NCI-H2081 (cell line): Measurements from ENCODE around the gene SPACA1.
"Not testable (repeated sequence)": the region's sequence is repeated elsewhere in the genome, so short reads cannot be mapped to it uniquely, and the experiment has no call there.

ENCODE experiments used
- DNase-seq, 2 experiments: peaks; one replicate each; lab custom pipeline; 2025; lab: John Stamatoyannopoulos, UW

The SPACA1 gene, protein sequence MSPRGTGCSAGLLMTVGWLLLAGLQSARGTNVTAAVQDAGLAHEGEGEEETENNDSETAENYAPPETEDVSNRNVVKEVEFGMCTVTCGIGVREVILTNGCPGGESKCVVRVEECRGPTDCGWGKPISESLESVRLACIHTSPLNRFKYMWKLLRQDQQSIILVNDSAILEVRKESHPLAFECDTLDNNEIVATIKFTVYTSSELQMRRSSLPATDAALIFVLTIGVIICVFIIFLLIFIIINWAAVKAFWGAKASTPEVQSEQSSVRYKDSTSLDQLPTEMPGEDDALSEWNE

GRCh38 chr6:88047510-88048150, at the start of gene SPACA1:
Gene SPACA1 (plus strand): TSS chr6:88047841. CDS start chr6:88047906, 65 bp downstream.
- no peak for DNase-seq

DNA sequence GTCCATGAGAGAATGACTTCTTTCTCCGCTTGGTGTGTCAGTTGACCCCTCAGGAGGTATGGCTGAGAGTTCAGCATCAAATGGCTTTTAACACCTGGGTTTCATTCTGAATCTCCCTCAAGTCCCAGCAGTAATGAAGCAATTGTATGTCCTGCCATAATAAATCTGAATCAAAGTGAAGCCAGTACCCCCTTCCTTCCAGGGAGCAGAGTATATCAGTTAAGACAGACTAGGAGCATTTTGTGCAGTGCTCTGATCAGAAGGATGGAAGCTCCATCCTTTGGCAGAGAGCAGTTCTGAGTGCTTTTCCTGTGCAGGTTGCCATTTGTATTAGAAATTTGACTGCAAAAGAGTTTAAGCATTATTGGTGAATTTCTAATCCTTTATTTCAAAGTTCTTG, 46.9 kb upstream of the SPACA1 start:
- no peak for DNase-seq

DNA sequence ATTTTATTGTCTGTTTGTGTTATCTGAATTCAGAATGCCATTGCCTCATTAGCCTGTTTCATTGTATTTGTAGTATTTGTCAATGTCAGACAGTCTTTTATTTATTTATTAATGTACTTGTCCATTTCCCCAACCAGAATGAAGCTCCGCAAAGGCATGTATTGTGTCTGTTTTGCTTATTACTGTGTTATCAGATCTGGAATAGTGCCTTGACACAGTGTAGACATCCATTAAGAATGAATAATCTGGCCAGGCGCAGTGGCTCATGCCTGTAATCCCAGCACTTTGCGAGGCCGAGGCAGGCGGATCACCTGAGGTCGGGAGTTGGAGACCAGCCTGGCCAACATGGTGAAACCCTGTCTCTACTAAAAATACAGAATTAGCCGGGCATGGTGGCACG, 46.4 kb upstream of the SPACA1 start:
- DNase-seq = not testable (repeated sequence)

- DNase-seq = no peak
These were observed 42.9 kb upstream of the SPACA1 start for GRCh38 chr6:88004707-88005106.

DNA sequence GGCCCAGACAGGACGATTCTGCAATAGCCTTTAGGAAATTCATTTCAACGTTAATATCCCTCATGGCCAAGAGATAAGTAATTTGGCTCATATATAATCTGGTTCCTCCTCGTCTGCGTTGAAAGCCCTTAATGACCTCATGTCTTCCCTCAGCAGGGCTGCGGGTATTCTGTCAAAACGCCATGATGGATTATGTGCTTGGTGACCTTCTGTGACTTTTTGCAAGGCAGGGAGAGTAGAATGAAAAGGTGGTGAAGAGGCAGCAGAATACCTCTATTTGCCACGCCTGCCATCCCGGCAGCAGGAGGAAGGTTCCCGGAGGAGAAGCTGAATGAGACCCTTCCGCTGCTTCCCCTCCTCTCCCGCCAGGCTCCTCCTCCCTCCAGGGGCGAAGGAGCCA, 41.1 kb upstream of the SPACA1 start:
- no peak for DNase-seq

- DNase-seq = no peak
These were observed 39.2 kb upstream of the SPACA1 start for GRCh38 chr6:88008411-88008810.

- no peak for DNase-seq
These were observed 38.8 kb upstream of the SPACA1 start for GRCh38 chr6:88008831-88009231.

- DNase-seq = no peak
These were observed 34.6 kb upstream of the SPACA1 start for GRCh38 chr6:88013015-88013414.

- no peak for DNase-seq
These were observed 34.1 kb upstream of the SPACA1 start for GRCh38 chr6:88013554-88013953.

DNA sequence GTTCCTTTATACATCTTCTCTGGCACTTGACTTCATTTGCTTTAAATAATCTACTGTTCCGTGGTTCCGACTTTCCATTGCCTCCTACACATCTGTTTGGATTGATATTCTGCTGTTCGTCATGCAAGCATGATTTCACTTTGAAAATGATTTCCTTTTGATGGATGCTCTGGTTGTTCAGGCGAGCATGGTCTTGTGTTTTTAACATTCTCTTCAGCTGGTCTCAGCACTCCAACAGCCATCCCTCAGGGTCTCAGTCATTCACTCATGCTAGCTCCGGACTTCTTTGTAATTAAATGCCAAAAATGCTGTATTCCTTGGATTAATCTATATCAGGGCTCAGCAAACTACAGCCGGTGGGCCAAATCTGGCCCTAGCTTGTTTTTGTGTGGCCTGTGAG, 27.2 kb upstream of the SPACA1 start:
- DNase-seq = no peak

DNA sequence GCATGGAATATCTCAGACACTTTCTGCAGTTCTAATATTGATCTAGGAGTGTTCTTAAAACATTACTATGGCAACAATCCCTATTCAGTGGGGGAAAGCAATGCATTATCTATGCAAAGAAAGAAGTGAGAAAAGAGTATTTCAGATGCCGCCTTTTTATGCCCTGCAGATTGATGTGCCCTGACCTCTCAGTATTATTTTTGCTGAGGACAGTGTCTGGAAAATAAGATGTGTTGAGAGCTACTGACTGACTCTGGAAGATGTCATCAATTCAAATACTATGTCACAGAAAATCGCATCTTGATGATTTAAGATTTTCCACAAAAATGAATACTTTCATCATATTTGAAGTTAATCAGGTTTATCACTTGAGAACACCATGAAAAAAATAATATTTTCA, 22.9 kb upstream of the SPACA1 start:
- DNase-seq = no peak

- no peak for DNase-seq
These were observed 16.1 kb upstream of the SPACA1 start for GRCh38 chr6:88031550-88031949.

GRCh38 chr6:88044530-88044929, 3.1 kb upstream of the SPACA1 start:
- no peak for DNase-seq

GRCh38 chr6:88045521-88046136, 2.0 kb upstream of the SPACA1 start:
- no peak for DNase-seq

DNA sequence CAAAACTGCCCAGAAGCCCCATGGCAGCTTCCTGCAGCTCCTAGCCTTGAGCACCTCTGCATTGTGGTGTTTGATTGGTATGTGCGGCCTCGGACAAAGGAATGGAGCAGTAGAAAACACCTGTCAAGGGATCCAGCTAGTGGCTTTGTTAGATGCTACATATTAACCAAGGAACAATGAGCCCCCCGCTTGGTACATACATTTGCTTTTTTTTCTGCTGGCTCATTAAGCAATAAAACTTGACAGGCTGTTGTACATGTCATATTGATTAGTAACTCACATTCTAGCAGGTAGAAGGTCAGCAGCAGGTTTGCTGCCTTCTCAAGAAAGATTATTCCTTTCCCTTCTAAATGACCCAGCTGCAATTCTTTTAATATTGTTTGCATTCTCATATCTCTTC, 937 bp downstream of the SPACA1 start:
- peak in 1 of 2 experiments; percentile 13 for DNase-seq

DNA sequence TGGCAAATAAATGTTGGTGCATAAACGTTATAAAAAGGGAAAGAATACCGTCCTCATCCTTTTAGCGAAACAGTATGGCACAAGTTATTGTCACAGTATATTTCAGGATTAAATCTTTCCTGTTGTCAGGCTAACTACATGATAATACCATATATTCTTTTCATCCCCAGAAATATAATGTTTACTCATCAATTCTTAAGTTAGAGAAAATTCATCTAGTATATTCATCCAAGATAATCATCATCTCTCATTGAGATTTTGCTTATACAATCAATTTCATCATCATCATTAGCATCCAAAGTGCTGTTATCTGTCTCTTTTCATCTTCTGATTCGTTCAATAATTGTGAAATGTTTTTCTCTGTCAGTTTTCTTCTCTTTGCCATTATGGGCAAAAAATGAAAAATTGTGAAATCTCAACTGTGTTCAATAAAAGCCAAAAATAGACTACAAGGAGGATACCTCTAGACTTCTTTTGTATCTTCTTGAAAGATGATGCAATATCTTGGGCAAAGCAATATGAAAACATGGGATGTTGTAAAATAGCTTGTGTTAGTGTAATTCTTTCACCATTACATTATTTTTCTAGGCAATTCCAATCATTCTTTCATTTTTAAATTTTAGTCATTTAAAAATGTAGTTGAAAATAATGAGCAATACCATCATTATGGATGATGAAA, 2.6 kb downstream of the SPACA1 start:
- DNase-seq = no peak

DNA sequence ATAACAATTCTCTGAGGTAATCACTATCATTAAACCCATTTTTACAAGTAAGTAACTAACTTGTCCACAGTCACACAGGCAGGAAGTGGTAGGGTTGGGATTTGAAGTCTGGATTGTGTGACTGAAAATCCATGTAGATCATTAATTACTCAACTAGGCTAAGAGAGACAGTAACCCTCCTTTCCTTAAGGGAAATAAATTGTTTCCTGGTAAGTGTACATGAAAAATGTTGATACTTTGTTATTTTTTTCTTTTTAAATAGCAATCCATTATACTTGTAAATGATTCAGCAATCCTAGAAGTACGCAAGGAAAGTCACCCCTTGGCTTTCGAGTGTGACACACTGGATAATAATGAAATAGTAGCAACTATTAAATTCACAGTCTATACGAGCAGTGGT, 11.6 kb downstream of the SPACA1 start:
- no peak for DNase-seq

GRCh38 chr6:88062376-88062775, 14.7 kb downstream of the SPACA1 start:
- DNase-seq = no peak

GRCh38 chr6:88072462-88072861, 24.8 kb downstream of the SPACA1 start:
- DNase-seq = no peak

- DNase-seq = no peak
These were observed 27.1 kb downstream of the SPACA1 start for GRCh38 chr6:88074791-88075190.

- DNase-seq = no peak
These were observed 29.7 kb downstream of the SPACA1 start for GRCh38 chr6:88077305-88077704.

GRCh38 chr6:88086792-88087191, 39.2 kb downstream of the SPACA1 start:
- no peak for DNase-seq

GRCh38 chr6:88089708-88090107, 42.1 kb downstream of the SPACA1 start:
- no peak for DNase-seq
